ENCODE measurements around the gene RBKS. TPM values are rescaled to one million over a fixed set of nuclear protein-coding genes. Genes with fewer than 3 reads are reported as not detected.
A peak's percentile ranks its signal among the peaks of the same experiment; 100 is the strongest.

The RBKS gene
- total and polyA plus RNA-seq, 2 of the 13 experiments (the other 11 are each of a cell fraction or from before 2014, with no cell fraction given), result 7.7 to 8.3 TPM

GRCh38 chr2:27916293-27916995 lies 26.3 kb upstream of the RBKS start (continued):
- peak; percentile 59; the same call in 1 of the 2 replicates for TF ChIP-seq DPF2 (CRISPR knock-in tag; IDR thresholded peaks at IDR 0.05; ENCODE audit: borderline replicate concordance, low read depth)
- no peak for TF ChIP-seq ZNF274 (CRISPR knock-in tag; IDR thresholded peaks at IDR 0.05)
- TF ChIP-seq GABPB1 (CRISPR knock-in tag; IDR thresholded peaks at IDR 0.05), result peak; percentile 30; the same call in 1 of the 2 replicates
- no peak for TF ChIP-seq HIVEP1 (CRISPR knock-in tag; IDR thresholded peaks at IDR 0.05)
- TF ChIP-seq HNRNPK (IDR thresholded peaks at IDR 0.05; ENCODE audit: low read depth, low read length, poor library complexity, severe bottlenecking), result no peak
- TF ChIP-seq KAT8 (CRISPR knock-in tag; IDR thresholded peaks at IDR 0.05), result peak; percentile 56; the same call in 1 of the 2 replicates
- TF ChIP-seq ZBTB38 (CRISPR knock-in tag; IDR thresholded peaks at IDR 0.05), result no peak
- no peak for TF ChIP-seq RORA (CRISPR knock-in tag; IDR thresholded peaks at IDR 0.05)
- TF ChIP-seq ZNF234 (CRISPR knock-in tag; conservative IDR thresholded peaks at IDR 0.05), result no peak
- no peak for TF ChIP-seq ZNF784 (CRISPR knock-in tag; IDR thresholded peaks at IDR 0.05; ENCODE audit: borderline replicate concordance)
- no peak for TF ChIP-seq ZNF589 (CRISPR knock-in tag; conservative IDR thresholded peaks at IDR 0.05)
- TF ChIP-seq ZNF205 (CRISPR knock-in tag; IDR thresholded peaks at IDR 0.05), result no peak
- no peak; the same call in 1 of the 2 replicates for TF ChIP-seq ZNF607 (CRISPR knock-in tag; IDR thresholded peaks at IDR 0.05; ENCODE audit: borderline replicate concordance)
- no peak for TF ChIP-seq ZNF879 (CRISPR knock-in tag; IDR thresholded peaks at IDR 0.05)
- no peak for TF ChIP-seq TAF15 (IDR thresholded peaks at IDR 0.05; ENCODE audit: low read depth, low read length, poor library complexity, severe bottlenecking)
- TF ChIP-seq ZGPAT (CRISPR knock-in tag; IDR thresholded peaks at IDR 0.05), result peak; percentile 63; the same call in 1 of the 2 replicates
- no peak for TF ChIP-seq PBX2 (CRISPR knock-in tag; IDR thresholded peaks at IDR 0.05)
- no peak for TF ChIP-seq ZNF33A (CRISPR knock-in tag; IDR thresholded peaks at IDR 0.05; ENCODE audit: borderline replicate concordance)
- TF ChIP-seq ATF4 (CRISPR knock-in tag; IDR thresholded peaks at IDR 0.05), result peak in 1 of 2 experiments; percentile 47; a peak in 1 of 4 replicates
- no peak for TF ChIP-seq ZNF367 (CRISPR knock-in tag; IDR thresholded peaks at IDR 0.05; ENCODE audit: borderline replicate concordance)
- no peak for TF ChIP-seq ZNF326 (CRISPR knock-in tag; IDR thresholded peaks at IDR 0.05; ENCODE audit: borderline replicate concordance)
- peak in 1 of 2 experiments; percentile 64; a peak in 2 of 4 replicates for TF ChIP-seq NR2F1 (CRISPR knock-in tag; IDR thresholded peaks at IDR 0.05)
- peak; percentile 51; the same call in 1 of the 2 replicates for TF ChIP-seq IRF2 (CRISPR knock-in tag; IDR thresholded peaks at IDR 0.05)
- no peak for TF ChIP-seq ZNF225 (CRISPR knock-in tag; IDR thresholded peaks at IDR 0.05)
- TF ChIP-seq ZNF331 (CRISPR knock-in tag; IDR thresholded peaks at IDR 0.05), result no peak; the same call in 1 of the 2 replicates

Data from HepG2 (cell line).